ENCODE results near the gene TPST1.

GRCh38 chr7:66335318-66335717, 130.2 kb downstream of the TPST1 start:
- TF ChIP-seq RAD21 (IDR thresholded peaks at IDR 0.05 in 1 of 2, conservative IDR thresholded peaks at IDR 0.05 in 1 of 2; ENCODE audit: low read depth in 2 of 2, low read length in 2 of 2): no peak
- no peak for TF ChIP-seq ASH2L (IDR thresholded peaks at IDR 0.05; ENCODE audit: low read length)
- TF ChIP-seq CTCF (IDR thresholded peaks at IDR 0.05; ENCODE audit: control extremely low read depth in 1 of 3, insufficient read depth in 1 of 3, low read depth in 1 of 3, low read length in 3 of 3): no peak
- TF ChIP-seq PHF8 (conservative IDR thresholded peaks at IDR 0.05; ENCODE audit: low read depth, low read length): no peak
- no peak for TF ChIP-seq TEAD4 (IDR thresholded peaks at IDR 0.05; ENCODE audit: low read depth, low read length)
- no peak for TF ChIP-seq NRF1 (IDR thresholded peaks at IDR 0.05; ENCODE audit: low read depth, low read length)
- TF ChIP-seq SRF (IDR thresholded peaks at IDR 0.05; ENCODE audit: low read depth, low read length): no peak
- TF ChIP-seq SUZ12 (IDR thresholded peaks at IDR 0.05; ENCODE audit: low read length): no peak
- no peak for TF ChIP-seq EZH2 (IDR thresholded peaks at IDR 0.05; ENCODE audit: low read depth, low read length, severe bottlenecking)
- TF ChIP-seq POLR2A (IDR thresholded peaks at IDR 0.05; ENCODE audit: control extremely low read depth in 1 of 2, low read depth in 2 of 2, low read length in 2 of 2): no peak
- TF ChIP-seq EP300 (IDR thresholded peaks at IDR 0.05; ENCODE audit: borderline replicate concordance in 1 of 2, low read depth in 2 of 2, low read length in 2 of 2): no peak

Data from H1 (cell line).